ENCODE results near the gene MINDY1.

The MINDY1 gene

GRCh38 chr1:150960646-150961045 lies 46.1 kb downstream of the MINDY1 start:
- Mint-ChIP-seq H3K27me3 (no peaks in the 10 kb centered on the region), H3K27ac (no peak overlapping the region), H3K36me3 (peaks cover 59% of the 10 kb centered on the region), H3K4me3 (no peak overlapping the region), H3K9me3 (no peaks in the 10 kb centered on the region), H3K4me1 (peaks cover 10% of the 10 kb centered on the region)
- no peak for DNase-seq
- CTCF ChIA-PET: no interaction called here

DNA sequence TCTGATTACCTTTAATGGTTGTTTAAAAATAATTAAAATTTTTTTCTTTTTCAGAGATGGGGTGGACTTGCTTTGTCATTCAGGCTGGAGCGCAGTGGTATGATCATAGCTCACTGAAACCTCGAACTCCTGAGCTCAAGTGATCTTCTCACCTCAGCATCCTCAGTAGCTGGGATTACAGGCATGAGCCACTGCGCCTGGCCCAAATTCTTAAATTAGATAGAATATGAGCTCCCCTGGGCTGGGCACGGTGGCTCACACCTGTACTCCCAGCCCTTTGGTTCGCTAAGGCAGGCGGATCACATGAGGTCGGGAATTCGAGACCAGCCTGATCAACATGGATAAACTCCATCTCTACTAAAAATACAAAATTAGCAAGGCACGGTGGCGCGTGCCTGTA lies 49.0 kb downstream of the MINDY1 start:
- H3K36me3 Mint-ChIP-seq: peaks cover 54% of the 10 kb centered on the region
- CTCF ChIA-PET: interaction anchor here (0.6 to 1.1 kb wide), 2 partner anchors 16 to 304 kb away, joined by 3 to 4 read pairs; no protein-coding TSS in a partner anchor
- H3K27me3 Mint-ChIP-seq: no peaks in the 10 kb centered on the region
- H3K27ac Mint-ChIP-seq: no peak overlapping the region
- no peak overlapping the region for H3K4me3 Mint-ChIP-seq
- no peak for DNase-seq
- no peaks in the 10 kb centered on the region for H3K9me3 Mint-ChIP-seq
- peaks cover 3% of the 10 kb centered on the region for H3K4me1 Mint-ChIP-seq

- Mint-ChIP-seq H3K27me3 (no peaks in the 10 kb centered on the region), H3K4me3 (no peak overlapping the region), H3K27ac (no peak overlapping the region), H3K36me3 (peaks cover 57% of the 10 kb centered on the region), H3K9me3 (no peaks in the 10 kb centered on the region), H3K4me1 (no peaks in the 10 kb centered on the region)
- CTCF ChIA-PET: interaction anchor here (0.6 to 1.6 kb wide), 3 partner anchors 41 to 399 kb away, joined by 3 to 4 read pairs (median 3); no protein-coding TSS in a partner anchor
- DNase-seq: no peak
Measured at GRCh38 chr1:150955280-150955679, 51.4 kb downstream of the MINDY1 start.

DNA sequence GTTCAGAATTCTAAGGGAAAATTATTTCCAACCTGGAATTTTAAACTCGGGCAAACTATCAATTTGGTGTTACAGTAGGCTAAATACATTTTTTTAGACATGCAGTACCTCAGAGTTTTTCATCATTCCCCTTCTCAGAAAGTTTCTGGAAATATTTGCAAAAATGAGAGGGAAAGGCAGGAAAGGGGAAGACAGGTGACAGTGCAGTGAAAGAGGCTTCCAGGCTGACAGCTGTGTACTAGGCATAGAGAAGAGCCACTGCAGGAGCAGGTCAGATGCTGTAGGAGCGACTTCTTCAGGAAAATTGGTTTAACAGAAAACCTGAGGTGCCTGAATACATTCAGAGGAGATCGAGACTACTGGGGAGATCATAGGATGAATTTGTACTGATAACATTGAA lies 52.0 kb downstream of the MINDY1 start:
- CTCF ChIA-PET: interaction anchor here (1.6 kb wide), 1 partner anchor 41 kb away, joined by 4 read pairs; no protein-coding TSS in a partner anchor
- H3K27me3 Mint-ChIP-seq: no peaks in the 10 kb centered on the region
- peaks cover 58% of the 10 kb centered on the region for H3K36me3 Mint-ChIP-seq
- no peak overlapping the region for H3K27ac Mint-ChIP-seq
- no peak for DNase-seq
- no peak overlapping the region for H3K4me3 Mint-ChIP-seq
- H3K4me1 Mint-ChIP-seq: no peaks in the 10 kb centered on the region
- H3K9me3 Mint-ChIP-seq: no peaks in the 10 kb centered on the region

Data from activated naive CD4-positive, alpha-beta T cell treated with anti-CD3 and anti-CD28 coated beads, Interleukin-2, amount 10 ng/mL, durations not matched to agents 7 days and 5 days (primary cell).